K562 (cell line): ENCODE measurements around the gene PAXIP1. TPM values are rescaled to one million over a fixed set of nuclear protein-coding genes. Genes with fewer than 3 reads are reported as not detected.

Experiments used
- ATAC-seq: fragments of 200-7000 bp; cut with Tn5 transposase; 3 replicates; pipeline ENCODE4 v1.9.1; 2020; ENCODE audit warnings: moderate library complexity
- BruUV-seq: library from RNA; stranded (reverse); fragments of 400-500 nt; replicated peaks from 2 replicates; lab custom pipeline; 2021; lab: Mats Ljungman, UMichigan
- CTCF ChIA-PET: fragments of 300-600 bp; formaldehyde crosslinking; extraction: SDS; loops from one replicate; lab custom pipeline; 2021; ENCODE audit warnings: low intra/inter-chr PET ratio; lab: Yijun Ruan, JAX
- POLR2A ChIA-PET: fragments of 300-600, 350-650 bp; sonication (Branson Sonifier 250); formaldehyde crosslinking; extraction: SDS; loops from one replicate; lab custom pipeline; 2021; ENCODE audit warnings: antibody characterized with exemption, inconsistent platforms; lab: Yijun Ruan, JAX
- DNase-seq, 4 experiments: peaks; one replicate each; pipeline versions ENCODE4 v3.0.0 to v3.0.0-alpha.2; 2011 to 2018; ENCODE audit warnings: low spot score in 3 of 4, mixed read lengths in 3 of 4; ENCODE audit errors: extremely low read depth in 1 of 4
- FAIRE-seq: peaks from 2 replicates; lab custom pipeline; 2011; peaks lifted over from hg19 to GRCh38; lab: Jason Lieb, UNC
- H2AFZ ChIP-seq: 2 replicates; pipeline ENCODE4 v1.6.0; 2011; ENCODE audit warnings: low read depth, low read length, control low read depth, inconsistent platforms
- H3K27ac ChIP-seq: fragments of 200-600 bp; 3 replicates; pipeline ENCODE4 v1.8.0; 2011; ENCODE audit warnings: low read depth, mild to moderate bottlenecking, control low read depth, inconsistent platforms, low read length, moderate library complexity, mixed read lengths; ENCODE audit errors: extremely low read depth
- H3K27me3 ChIP-seq, 2 experiments: fragments of 300-600 bp in 1 of 2; 2 replicates in 1 of 2; 3 replicates in 1 of 2; pipeline versions ENCODE4 v1.6.0 to v1.8.0; 2011; ENCODE audit warnings: inconsistent platforms in 2 of 2, low read length in 2 of 2, mild to moderate bottlenecking in 1 of 2, mixed read lengths in 1 of 2, moderate library complexity in 1 of 2; ENCODE audit not compliant: control insufficient read depth in 2 of 2, insufficient read depth in 2 of 2
- H3K36me3 ChIP-seq: fragments of 300-600 bp; 3 replicates; pipeline ENCODE4 v1.8.0; 2011; ENCODE audit warnings: mild to moderate bottlenecking, low read length, inconsistent platforms; ENCODE audit not compliant: control insufficient read depth, insufficient read depth
- H3K4me1 ChIP-seq, 2 experiments: fragments of 200-600 bp in 1 of 2; replicated peaks in 1 of 2; 2 replicates in 1 of 2; 3 replicates in 1 of 2; pipeline versions ENCODE4 v1.5.1 to v1.8.0; 2011; ENCODE audit warnings: inconsistent platforms in 2 of 2, low read length in 2 of 2, mild to moderate bottlenecking in 1 of 2, mixed read lengths in 1 of 2, moderate library complexity in 1 of 2; ENCODE audit not compliant: control insufficient read depth in 2 of 2, insufficient read depth in 2 of 2
- H3K4me2 ChIP-seq: 2 replicates; pipeline ENCODE4 v1.6.1; 2011; ENCODE audit warnings: low read length, control low read depth, inconsistent platforms, mixed read lengths; ENCODE audit not compliant: insufficient read depth
- H3K4me3 ChIP-seq: fragments of 200-600 bp; sonication (generic), shearing (Covaris generic); 2 replicates; pipeline ENCODE4 v1.5.1; 2016; ENCODE audit warnings: control low read depth, inconsistent platforms
- H3K79me2 ChIP-seq: fragments of 200-600 bp; 3 replicates; pipeline ENCODE4 v1.8.0; 2011; ENCODE audit warnings: low read length, inconsistent platforms; ENCODE audit not compliant: control insufficient read depth, insufficient read depth
- H3K9ac ChIP-seq, 2 experiments: 2 replicates each; pipeline versions ENCODE4 v1.6.0 to v1.6.1; 2011; ENCODE audit warnings: low read depth in 2 of 2, low read length in 2 of 2, control low read depth in 1 of 2, inconsistent platforms in 1 of 2, mild to moderate bottlenecking in 1 of 2, mixed read lengths in 1 of 2; ENCODE audit not compliant: insufficient read depth in 1 of 2
- H3K9me1 ChIP-seq: one replicate; pipeline ENCODE4 v1.6.0; 2011; ENCODE audit warnings: inconsistent platforms, mild to moderate bottlenecking, low read length, moderate library complexity; ENCODE audit not compliant: control insufficient read depth, insufficient read depth
- H3K9me3 ChIP-seq: replicated peaks from 2 replicates; pipeline ENCODE4 v1.5.1; 2011; ENCODE audit warnings: low read depth, low read length, inconsistent platforms; ENCODE audit not compliant: control insufficient read depth, insufficient read depth
- H4K20me1 ChIP-seq: replicated peaks from 2 replicates; pipeline ENCODE4 v1.6.1; 2011; ENCODE audit warnings: low read length, inconsistent platforms, mixed read lengths; ENCODE audit not compliant: control insufficient read depth, insufficient read depth
- BRF2 ChIP-seq: IDR thresholded peaks from 3 replicates; pipeline ENCODE4 v1.6.1; 2011; ENCODE audit warnings: borderline replicate concordance, mild to moderate bottlenecking; ENCODE audit not compliant: insufficient read length, insufficient read depth
- GABPA ChIP-seq: fragments of 200-800 bp; sonication (Bioruptor generic); conservative IDR thresholded peaks from 2 replicates; pipeline ENCODE4 v1.6.1; 2016; ENCODE audit warnings: low read depth, missing genetic modification characterization, missing compliant biosample characterization
- HLTF ChIP-seq: fragments of 450-650 bp; IDR thresholded peaks from 2 replicates; pipeline ENCODE4 v1.6.1; 2016
- MAFK ChIP-seq: IDR thresholded peaks from 2 replicates; pipeline ENCODE4 v1.6.1; 2011; ENCODE audit warnings: low read length, improper control_type of control experiment
- PHB ChIP-seq: fragments of 250-450 bp; sonication (Bioruptor Pico); IDR thresholded peaks from 2 replicates; pipeline ENCODE4 v1.5.0; 2021
- ZBTB8A ChIP-seq: fragments of 450-650 bp; IDR thresholded peaks from 2 replicates; pipeline ENCODE4 v1.6.1; 2018; ENCODE audit warnings: mild to moderate bottlenecking, moderate library complexity; ENCODE audit not compliant: partially characterized antibody
- ZNF512 ChIP-seq: IDR thresholded peaks from 2 replicates; pipeline ENCODE4 v1.6.1; 2016; ENCODE audit warnings: missing genetic modification characterization, missing compliant biosample characterization
- WGBS: fragments of 100-300 bp; shearing (Covaris generic); methylation state at CpG from one replicate; pipeline ENCODE4 v1.1.6; 2016; ENCODE audit warnings: low coverage, mixed read lengths; ENCODE audit not compliant: insufficient coverage; ENCODE audit errors: missing lambda C conversion rate; 5-methylcytosine and 5-hydroxymethylcytosine counted together
- in situ Hi-C: fragments of 300-500 bp; cut with MboI; formaldehyde crosslinking; loops from 4 replicates; pipeline ENCODE4 v1.15.0; 2018; ENCODE audit warnings: inconsistent platforms, mixed read lengths
- intact Hi-C: fragments of 100-400 bp; cut with micrococcal nuclease; formaldehyde crosslinking; loops from 2 replicates; pipeline ENCODE4 v1.14.2; 2022
- polyA plus RNA-seq, 8 experiments: library from polyadenylated mRNA; depleted of rRNA in 4 of 8; stranded (reverse) in 5 of 8; unstranded in 3 of 8; fragments of >200 nt; fragmentation: Nextera tagmentation in 2 of 8; fragmentation: Illumina TruSeq in 1 of 8; extraction: Ambion mirVana in 2 of 8; extraction: Trizol in 1 of 8; gene quantifications; 2 replicates each; pipeline versions ENCODE4 v1.2.1 to v1.2.3, GENCODE V29; 2011 to 2014; ENCODE audit warnings: inconsistent platforms in 1 of 8, missing spikeins in 1 of 8
- total RNA-seq, 7 experiments: library from RNA; depleted of rRNA in 6 of 7; stranded (reverse); fragments of >200 nt in 6 of 7; fragmentation: Illumina TruSeq in 2 of 7; extraction: Trizol in 2 of 7; gene quantifications; 2 replicates each; pipeline versions ENCODE4 v1.2.1 to v1.2.3, GENCODE V29; 2011 to 2021; ENCODE audit warnings: low replicate concordance in 1 of 7
- TF ChIP-seq, protein P1 (sequence below): IDR thresholded peaks from 2 replicates; pipeline ENCODE4 v1.6.1; 2011; ENCODE audit warnings: borderline replicate concordance, low read depth, mild to moderate bottlenecking, moderate library complexity, low read length; ENCODE audit not compliant: insufficient read depth, poor library complexity, severe bottlenecking
- TF ChIP-seq, protein P2 (sequence below): fragments of 250-450 bp; sonication (Bioruptor Pico); IDR thresholded peaks from 2 replicates; pipeline ENCODE4 v1.5.0; 2021; ENCODE audit warnings: mild to moderate bottlenecking, moderate library complexity
- TF ChIP-seq, protein P3 (sequence below): sonication (generic); IDR thresholded peaks from 2 replicates; pipeline ENCODE4 v1.6.1; 2016

The PAXIP1 gene
- total and polyA plus RNA-seq, 9 of the 15 experiments (the other 6 are each of a cell fraction or from before 2014, with no cell fraction given), result 9.7 to 37.9 (median 28.4) TPM

DNA sequence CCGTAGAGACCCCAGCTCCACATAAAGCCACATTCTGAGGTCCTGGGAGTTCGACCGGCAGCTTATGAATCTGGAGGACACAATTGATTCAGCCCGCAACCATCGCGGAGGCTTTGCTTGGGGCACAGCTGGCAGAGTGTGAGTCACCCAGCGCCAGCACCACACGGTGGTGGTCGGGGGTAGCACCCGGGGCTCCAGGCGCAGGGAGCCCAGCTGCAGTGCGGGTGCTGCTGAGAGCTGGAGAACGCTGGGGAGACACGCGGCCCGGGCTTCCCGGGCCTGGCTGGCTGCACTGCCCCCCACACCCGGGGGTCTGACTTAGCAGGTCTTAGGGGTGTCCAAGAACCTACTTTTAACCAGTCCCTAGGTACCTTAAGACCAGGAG, 87.9 kb downstream of the PAXIP1 start:
- TF ChIP-seq MAFK (no peak), BRF2 (no peak), ZNF512 (tag) (no peak), ZBTB8A (no peak), HLTF (no peak), PHB (CRISPR knock-in tag) (no peak), GABPA (tag) (no peak)
- TF ChIP-seq, protein P1, sequence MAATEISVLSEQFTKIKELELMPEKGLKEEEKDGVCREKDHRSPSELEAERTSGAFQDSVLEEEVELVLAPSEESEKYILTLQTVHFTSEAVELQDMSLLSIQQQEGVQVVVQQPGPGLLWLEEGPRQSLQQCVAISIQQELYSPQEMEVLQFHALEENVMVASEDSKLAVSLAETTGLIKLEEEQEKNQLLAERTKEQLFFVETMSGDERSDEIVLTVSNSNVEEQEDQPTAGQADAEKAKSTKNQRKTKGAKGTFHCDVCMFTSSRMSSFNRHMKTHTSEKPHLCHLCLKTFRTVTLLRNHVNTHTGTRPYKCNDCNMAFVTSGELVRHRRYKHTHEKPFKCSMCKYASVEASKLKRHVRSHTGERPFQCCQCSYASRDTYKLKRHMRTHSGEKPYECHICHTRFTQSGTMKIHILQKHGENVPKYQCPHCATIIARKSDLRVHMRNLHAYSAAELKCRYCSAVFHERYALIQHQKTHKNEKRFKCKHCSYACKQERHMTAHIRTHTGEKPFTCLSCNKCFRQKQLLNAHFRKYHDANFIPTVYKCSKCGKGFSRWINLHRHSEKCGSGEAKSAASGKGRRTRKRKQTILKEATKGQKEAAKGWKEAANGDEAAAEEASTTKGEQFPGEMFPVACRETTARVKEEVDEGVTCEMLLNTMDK, result no peak
- TF ChIP-seq, protein P2, sequence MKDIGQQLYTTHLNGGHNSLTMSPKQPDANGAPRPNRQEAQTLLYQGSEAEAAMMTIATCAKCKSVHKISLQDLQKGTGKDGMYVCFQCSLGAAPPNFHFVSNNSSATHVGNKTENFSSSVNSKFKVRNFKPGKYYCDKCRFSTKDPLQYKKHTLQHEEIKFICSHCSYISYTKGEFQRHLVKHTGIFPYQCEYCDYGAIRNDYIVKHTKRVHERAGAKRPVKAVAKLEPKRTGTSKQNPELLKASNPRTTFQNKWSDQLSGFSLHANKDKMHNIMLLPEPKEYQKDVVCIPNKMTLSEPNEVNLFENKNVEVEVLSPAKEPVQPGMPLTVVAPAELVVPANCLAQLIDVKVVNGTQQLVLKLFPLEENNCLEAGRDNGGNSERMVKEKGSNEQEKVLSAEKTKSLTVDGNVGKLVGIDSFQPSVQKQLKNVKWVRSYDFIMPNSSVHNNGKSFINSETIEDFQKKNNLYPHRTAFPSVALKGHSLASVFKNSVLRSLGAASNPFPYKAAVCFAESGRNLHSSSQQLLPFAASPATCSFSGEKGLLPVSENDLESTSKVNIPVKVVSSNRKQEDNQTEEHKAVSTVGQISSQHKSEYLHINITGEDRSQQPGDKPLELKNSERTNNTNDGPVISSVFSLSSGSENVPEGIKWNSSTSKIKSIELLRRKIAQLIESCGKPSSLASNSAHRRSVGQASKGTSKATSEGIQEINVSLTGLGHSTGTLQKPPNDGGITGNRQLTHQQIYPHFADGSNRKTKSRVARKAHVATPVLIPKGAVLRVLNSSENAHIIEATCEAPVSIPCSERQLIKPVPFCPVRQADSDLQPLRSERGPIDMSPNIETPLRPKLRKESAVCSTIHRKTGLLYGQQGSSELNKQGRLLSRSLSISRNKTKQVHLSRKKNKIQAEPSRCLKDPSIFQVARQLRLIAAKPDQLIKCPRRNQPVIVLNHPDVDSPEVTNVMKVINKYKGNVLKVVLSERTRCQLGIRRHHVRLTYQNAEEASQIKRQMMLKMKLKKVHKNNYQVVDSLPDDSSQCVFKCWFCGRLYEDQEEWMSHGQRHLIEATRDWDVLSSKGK (CRISPR knock-in tag), result no peak
- TF ChIP-seq, protein P3, sequence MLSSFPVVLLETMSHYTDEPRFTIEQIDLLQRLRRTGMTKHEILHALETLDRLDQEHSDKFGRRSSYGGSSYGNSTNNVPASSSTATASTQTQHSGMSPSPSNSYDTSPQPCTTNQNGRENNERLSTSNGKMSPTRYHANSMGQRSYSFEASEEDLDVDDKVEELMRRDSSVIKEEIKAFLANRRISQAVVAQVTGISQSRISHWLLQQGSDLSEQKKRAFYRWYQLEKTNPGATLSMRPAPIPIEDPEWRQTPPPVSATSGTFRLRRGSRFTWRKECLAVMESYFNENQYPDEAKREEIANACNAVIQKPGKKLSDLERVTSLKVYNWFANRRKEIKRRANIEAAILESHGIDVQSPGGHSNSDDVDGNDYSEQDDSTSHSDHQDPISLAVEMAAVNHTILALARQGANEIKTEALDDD, result no peak
- TF ChIP-seq, all 486 proteins: peak for 0
- no peak overlapping the region for H3K9ac ChIP-seq
- FAIRE-seq, result no peak
- ChIA-PET CTCF (interaction anchor here (1.7 to 1.9 kb wide), 2 partner anchors 430 to 853 kb away, joined by 8 read pairs; no protein-coding TSS in a partner anchor), POLR2A (interaction anchor here (0.7 kb wide), 1 partner anchor 361 kb away, joined by 3 read pairs; no protein-coding TSS in a partner anchor)
- H4K20me1 ChIP-seq, result no peaks in the 10 kb centered on the region
- intact Hi-C loops (loop anchor here (5.0 kb wide), 1 partner anchor 277 kb away; no protein-coding TSS in a partner anchor), in situ Hi-C loops (no loop called here)
- no TSS peak for BruUV-seq
- 11% methylated on average over 18 of the region's 18 CpGs for WGBS
- H3K4me1 ChIP-seq, result peaks cover 0 to 20% of the 10 kb centered on the region in 2 experiments; a peak in 2 of 5 replicates
- H3K9me1 ChIP-seq, result no peaks in the 10 kb centered on the region
- H3K9me3 ChIP-seq, result no peaks in the 10 kb centered on the region
- no peak overlapping the region for H2AFZ ChIP-seq
- H3K4me3 ChIP-seq, result no peak overlapping the region
- H3K4me2 ChIP-seq, result no peak overlapping the region
- H3K36me3 ChIP-seq, result no peaks in the 10 kb centered on the region
- peaks cover 25 to 92% of the 10 kb centered on the region in 2 experiments for H3K27me3 ChIP-seq
- no peak for ATAC-seq
- no peak overlapping the region for H3K27ac ChIP-seq
- no peak for DNase-seq
- H3K79me2 ChIP-seq, result no peaks in the 10 kb centered on the region
